K562 (cell line): Measurements from ENCODE around the gene CLK3. TPM values are rescaled to one million over a fixed set of nuclear protein-coding genes. Genes with fewer than 3 reads are reported as not detected.

Experiments
- BRCA1 ChIP-seq, 2 experiments: fragments of 450-650 bp in 1 of 2; sonication (generic) in 1 of 2; formaldehyde crosslinking in 1 of 2; IDR thresholded peaks; 2 replicates each; pipeline versions ENCODE4 v1.5.0 to v1.6.1; 2017 to 2020; ENCODE audit warnings: mild to moderate bottlenecking in 1 of 2, missing genetic modification reagents in 1 of 2
- CCNT2 ChIP-seq: IDR thresholded peaks from 2 replicates; pipeline ENCODE4 v1.6.1; 2011; ENCODE audit warnings: borderline replicate concordance, low read depth, mild to moderate bottlenecking, moderate library complexity, mixed read lengths, low read length; ENCODE audit not compliant: insufficient read length; ENCODE audit errors: extremely low read depth
- ETV5 ChIP-seq: sonication (generic); formaldehyde crosslinking; IDR thresholded peaks from 2 replicates; pipeline ENCODE4 v1.4.0; 2020; ENCODE audit warnings: low read depth, mild to moderate bottlenecking, missing genetic modification reagents
- NCOR1 ChIP-seq: fragments of 450-650 bp; IDR thresholded peaks from 2 replicates; pipeline ENCODE4 v1.6.1; 2016; ENCODE audit warnings: mild to moderate bottlenecking, moderate library complexity
- NR3C1 ChIP-seq: sonication (generic); formaldehyde crosslinking; IDR thresholded peaks from 2 replicates; pipeline ENCODE4 v1.8.1; 2022; ENCODE audit warnings: missing genetic modification reagents
- RHOXF2B ChIP-seq: fragments of 250-450 bp; sonication (Bioruptor Pico); conservative IDR thresholded peaks from 2 replicates; pipeline ENCODE4 v1.5.1; 2021
- SMAD4 ChIP-seq: fragments of 250-450 bp; sonication (Bioruptor Pico); conservative IDR thresholded peaks from 2 replicates; pipeline ENCODE4 v1.8.0; 2021; ENCODE audit warnings: inconsistent platforms, mild to moderate bottlenecking, moderate library complexity
- SP2 ChIP-seq: IDR thresholded peaks from 2 replicates; pipeline ENCODE4 v1.6.1; 2011; ENCODE audit warnings: mild to moderate bottlenecking, low read depth, low read length, moderate library complexity; ENCODE audit not compliant: poor library complexity, severe bottlenecking; ENCODE audit errors: extremely low read depth
- TBL1XR1 ChIP-seq, 2 experiments: IDR thresholded peaks; 2 replicates each; pipeline ENCODE4 v1.6.1; 2012; ENCODE audit warnings: improper control_type of control experiment in 2 of 2, low read length in 2 of 2, mild to moderate bottlenecking in 1 of 2
- TCF3 ChIP-seq: sonication (generic); formaldehyde crosslinking; IDR thresholded peaks from 2 replicates; pipeline ENCODE4 v1.4.0; 2020; ENCODE audit warnings: mild to moderate bottlenecking, missing genetic modification reagents
- TEAD4 ChIP-seq, 2 experiments: sonication (generic) in 1 of 2; formaldehyde crosslinking in 1 of 2; IDR thresholded peaks; 2 replicates each; pipeline versions ENCODE4 v1.6.1 to v1.8.0; 2012 to 2022; ENCODE audit warnings: borderline replicate concordance in 1 of 2, inconsistent platforms in 1 of 2, low read length in 1 of 2, mild to moderate bottlenecking in 1 of 2, missing genetic modification reagents in 1 of 2
- TOE1 ChIP-seq, 2 experiments: fragments of 450-650 bp in 1 of 2; sonication (generic) in 1 of 2; formaldehyde crosslinking in 1 of 2; IDR thresholded peaks; 2 replicates each; pipeline versions ENCODE4 v1.7.1 to v1.8.0; 2016 to 2022; ENCODE audit warnings: borderline replicate concordance in 2 of 2, mild to moderate bottlenecking in 2 of 2, antibody characterized with exemption in 1 of 2, inconsistent platforms in 1 of 2, low read depth in 1 of 2, missing genetic modification reagents in 1 of 2, moderate library complexity in 1 of 2
- polyA plus RNA-seq, 8 experiments: library from polyadenylated mRNA; depleted of rRNA in 4 of 8; stranded (reverse) in 5 of 8; unstranded in 3 of 8; fragments of >200 nt; fragmentation: Nextera tagmentation in 2 of 8; fragmentation: Illumina TruSeq in 1 of 8; extraction: Ambion mirVana in 2 of 8; extraction: Trizol in 1 of 8; gene quantifications; 2 replicates each; pipeline versions ENCODE4 v1.2.1 to v1.2.3, GENCODE V29; 2011 to 2014; ENCODE audit warnings: inconsistent platforms in 1 of 8, missing spikeins in 1 of 8
- total RNA-seq, 7 experiments: library from RNA; depleted of rRNA in 6 of 7; stranded (reverse); fragments of >200 nt in 6 of 7; fragmentation: Illumina TruSeq in 2 of 7; extraction: Trizol in 2 of 7; gene quantifications; 2 replicates each; pipeline versions ENCODE4 v1.2.1 to v1.2.3, GENCODE V29; 2011 to 2021; ENCODE audit warnings: low replicate concordance in 1 of 7
- TF ChIP-seq, protein P1 (sequence below): sonication (generic); formaldehyde crosslinking; IDR thresholded peaks from 2 replicates; pipeline ENCODE4 v1.8.1; 2023; ENCODE audit warnings: missing genetic modification reagents, mild to moderate bottlenecking, borderline replicate concordance
- TF ChIP-seq, protein P2 (sequence below): fragments of 450-650 bp; IDR thresholded peaks from 2 replicates; pipeline ENCODE4 v1.6.1; 2016; ENCODE audit warnings: low read depth, mild to moderate bottlenecking, moderate library complexity

CLK3 gene
- total and polyA plus RNA-seq, 9 of the 15 experiments (the other 6 are each of a cell fraction or from before 2014, with no cell fraction given) = 1.2 to 95.2 (median 51.7) TPM

DNA sequence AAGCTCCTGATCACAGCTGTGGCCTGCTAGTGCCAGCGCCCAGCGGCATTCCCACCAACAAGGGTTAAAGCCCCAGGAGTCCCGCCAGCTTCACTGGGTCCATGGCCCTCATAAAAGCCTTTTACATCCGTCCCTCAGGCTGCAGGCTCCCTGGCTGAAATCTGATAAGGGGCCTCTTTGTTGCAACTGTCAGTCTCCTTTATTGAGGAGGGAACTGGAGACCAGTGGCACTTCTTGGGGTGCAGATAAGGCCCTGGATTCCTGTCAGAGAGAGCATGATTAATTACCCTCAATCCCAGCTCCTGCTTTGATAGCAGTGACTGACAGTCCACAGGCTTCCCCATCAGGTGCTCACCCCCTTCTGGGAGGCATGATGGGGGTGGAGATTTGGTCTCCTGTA is 30.9 kb upstream of the CLK3 start (continued):
- TF ChIP-seq SMAD4 = peak; percentile 70
- TF ChIP-seq, protein P1, sequence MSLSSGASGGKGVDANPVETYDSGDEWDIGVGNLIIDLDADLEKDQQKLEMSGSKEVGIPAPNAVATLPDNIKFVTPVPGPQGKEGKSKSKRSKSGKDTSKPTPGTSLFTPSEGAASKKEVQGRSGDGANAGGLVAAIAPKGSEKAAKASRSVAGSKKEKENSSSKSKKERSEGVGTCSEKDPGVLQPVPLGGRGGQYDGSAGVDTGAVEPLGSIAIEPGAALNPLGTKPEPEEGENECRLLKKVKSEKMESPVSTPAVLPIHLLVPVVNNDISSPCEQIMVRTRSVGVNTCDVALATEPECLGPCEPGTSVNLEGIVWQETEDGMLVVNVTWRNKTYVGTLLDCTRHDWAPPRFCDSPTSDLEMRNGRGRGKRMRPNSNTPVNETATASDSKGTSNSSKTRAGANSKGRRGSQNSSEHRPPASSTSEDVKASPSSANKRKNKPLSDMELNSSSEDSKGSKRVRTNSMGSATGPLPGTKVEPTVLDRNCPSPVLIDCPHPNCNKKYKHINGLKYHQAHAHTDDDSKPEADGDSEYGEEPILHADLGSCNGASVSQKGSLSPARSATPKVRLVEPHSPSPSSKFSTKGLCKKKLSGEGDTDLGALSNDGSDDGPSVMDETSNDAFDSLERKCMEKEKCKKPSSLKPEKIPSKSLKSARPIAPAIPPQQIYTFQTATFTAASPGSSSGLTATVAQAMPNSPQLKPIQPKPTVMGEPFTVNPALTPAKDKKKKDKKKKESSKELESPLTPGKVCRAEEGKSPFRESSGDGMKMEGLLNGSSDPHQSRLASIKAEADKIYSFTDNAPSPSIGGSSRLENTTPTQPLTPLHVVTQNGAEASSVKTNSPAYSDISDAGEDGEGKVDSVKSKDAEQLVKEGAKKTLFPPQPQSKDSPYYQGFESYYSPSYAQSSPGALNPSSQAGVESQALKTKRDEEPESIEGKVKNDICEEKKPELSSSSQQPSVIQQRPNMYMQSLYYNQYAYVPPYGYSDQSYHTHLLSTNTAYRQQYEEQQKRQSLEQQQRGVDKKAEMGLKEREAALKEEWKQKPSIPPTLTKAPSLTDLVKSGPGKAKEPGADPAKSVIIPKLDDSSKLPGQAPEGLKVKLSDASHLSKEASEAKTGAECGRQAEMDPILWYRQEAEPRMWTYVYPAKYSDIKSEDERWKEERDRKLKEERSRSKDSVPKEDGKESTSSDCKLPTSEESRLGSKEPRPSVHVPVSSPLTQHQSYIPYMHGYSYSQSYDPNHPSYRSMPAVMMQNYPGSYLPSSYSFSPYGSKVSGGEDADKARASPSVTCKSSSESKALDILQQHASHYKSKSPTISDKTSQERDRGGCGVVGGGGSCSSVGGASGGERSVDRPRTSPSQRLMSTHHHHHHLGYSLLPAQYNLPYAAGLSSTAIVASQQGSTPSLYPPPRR = no peak
- TF ChIP-seq, protein P2, sequence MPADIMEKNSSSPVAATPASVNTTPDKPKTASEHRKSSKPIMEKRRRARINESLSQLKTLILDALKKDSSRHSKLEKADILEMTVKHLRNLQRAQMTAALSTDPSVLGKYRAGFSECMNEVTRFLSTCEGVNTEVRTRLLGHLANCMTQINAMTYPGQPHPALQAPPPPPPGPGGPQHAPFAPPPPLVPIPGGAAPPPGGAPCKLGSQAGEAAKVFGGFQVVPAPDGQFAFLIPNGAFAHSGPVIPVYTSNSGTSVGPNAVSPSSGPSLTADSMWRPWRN = peak; percentile 77
- no peak for TF ChIP-seq SP2
- TF ChIP-seq ETV5 (CRISPR knock-in tag) = no peak
- TF ChIP-seq NR3C1 (CRISPR knock-in tag) = no peak
- peak; percentile 73; the same call in 1 of the 2 replicates for TF ChIP-seq TEAD4 (IDR thresholded peaks at IDR 0.05; ENCODE audit: low read length)
- no peak for TF ChIP-seq TEAD4 (CRISPR knock-in tag; IDR thresholded peaks at IDR 0.05; ENCODE audit: borderline replicate concordance)
- no peak for TF ChIP-seq BRCA1 (IDR thresholded peaks at IDR 0.05)
- TF ChIP-seq BRCA1 (CRISPR knock-in tag; IDR thresholded peaks at IDR 0.05) = no peak
- no peak for TF ChIP-seq TOE1 (IDR thresholded peaks at IDR 0.05; ENCODE audit: borderline replicate concordance)
- no peak for TF ChIP-seq TOE1 (CRISPR knock-in tag; IDR thresholded peaks at IDR 0.05; ENCODE audit: borderline replicate concordance, low read depth)
- peak in 1 of 2 experiments; percentile 45; a peak in 1 of 4 replicates for TF ChIP-seq TBL1XR1 (IDR thresholded peaks at IDR 0.05; ENCODE audit: low read length in 2 of 2)
- TF ChIP-seq RHOXF2B (CRISPR knock-in tag) = no peak
- TF ChIP-seq CCNT2 = peak; percentile 53
- peak; percentile 48; the same call in 1 of the 2 replicates for TF ChIP-seq NCOR1
- peak; percentile 63 for TF ChIP-seq TCF3 (CRISPR knock-in tag)
- TF ChIP-seq, all 486 proteins: peak for 47
